PC-3 (cell line): ENCODE results near the gene NBAS. TPM values are rescaled to one million over a fixed set of nuclear protein-coding genes. Genes with fewer than 3 reads are reported as not detected.

ENCODE experiments used
- ATAC-seq: fragments of 200-7000 bp; cut with Tn5 transposase; 2 replicates; pipeline ENCODE4 v1.9.1; 2020; ENCODE audit warnings: mild to moderate bottlenecking, moderate library complexity
- BruUV-seq: library from RNA; stranded (reverse); fragments of 400-500 nt; replicated peaks from 2 replicates; lab custom pipeline; 2021; lab: Mats Ljungman, UMichigan
- CTCF ChIA-PET: fragments of 300-600 bp; sonication (Branson Sonifier 250); formaldehyde crosslinking; loops from one replicate; lab custom pipeline; 2022; ENCODE audit warnings: antibody characterized with exemption; lab: Charles Lee
- POLR2A ChIA-PET: fragments of 300-600 bp; sonication (Branson Sonifier 250); formaldehyde crosslinking; loops from one replicate; lab custom pipeline; 2022; ENCODE audit warnings: antibody characterized with exemption; ENCODE audit not compliant: unreplicated experiment; lab: Charles Lee
- DNase-seq: peaks from one replicate; pipeline ENCODE4 v3.0.0-alpha.2; 2015
- H2AFZ ChIP-seq: fragments of 300-600 bp; sonication (generic); 2 replicates; pipeline ENCODE4 v1.6.0; 2016; ENCODE audit warnings: antibody characterized with exemption, low read length
- H3F3A ChIP-seq: fragments of 300-600 bp; sonication (generic); one replicate; pipeline ENCODE4 v1.6.0; 2017; ENCODE audit warnings: antibody characterized with exemption, low read length, control low read depth, mild to moderate bottlenecking; ENCODE audit not compliant: unreplicated experiment
- H3K27ac ChIP-seq: fragments of 300-600 bp; sonication (generic); 2 replicates; pipeline ENCODE4 v1.5.1; 2016; ENCODE audit warnings: mild to moderate bottlenecking, low read length
- H3K27me3 ChIP-seq: fragments of 300-600 bp; sonication (generic); 2 replicates; pipeline ENCODE4 v1.6.1; 2016; ENCODE audit warnings: low read length, mixed read lengths
- H3K36me3 ChIP-seq: fragments of 300-600 bp; sonication (generic); 2 replicates; pipeline ENCODE4 v1.6.1; 2016; ENCODE audit warnings: low read depth, mixed run types, low read length, mixed read lengths
- H3K4me1 ChIP-seq: fragments of 300-600 bp; sonication (generic); 2 replicates; pipeline ENCODE4 v1.5.1; 2016; ENCODE audit warnings: low read length; ENCODE audit not compliant: insufficient read depth
- H3K4me2 ChIP-seq: fragments of 300-600 bp; sonication (generic); 2 replicates; pipeline ENCODE4 v1.6.0; 2016; ENCODE audit warnings: low read length
- H3K4me3 ChIP-seq: fragments of 300-600 bp; sonication (generic); 2 replicates; pipeline ENCODE4 v1.5.1; 2016; ENCODE audit warnings: mild to moderate bottlenecking, low read length, mixed read lengths
- H3K79me2 ChIP-seq: fragments of 300-600 bp; sonication (generic); 2 replicates; pipeline ENCODE4 v1.6.1; 2017; ENCODE audit warnings: low read length, mixed read lengths
- H3K9ac ChIP-seq: fragments of 300-600 bp; sonication (generic); 2 replicates; pipeline ENCODE4 v1.6.0; 2016; ENCODE audit warnings: mild to moderate bottlenecking, low read length
- H3K9me2 ChIP-seq: fragments of 300-600 bp; sonication (generic); replicated peaks from 2 replicates; pipeline ENCODE4 v1.6.1; 2016; ENCODE audit warnings: mixed run types, low read length, mixed read lengths
- H3K9me3 ChIP-seq: fragments of 300-600 bp; sonication (generic); 2 replicates; pipeline ENCODE4 v1.6.1; 2016; ENCODE audit warnings: low read length, mixed read lengths
- H4K20me1 ChIP-seq: fragments of 300-600 bp; sonication (generic); 2 replicates; pipeline ENCODE4 v1.6.1; 2016; ENCODE audit warnings: low read length, mixed read lengths
- EZH2 ChIP-seq: fragments of 300-600 bp; sonication (generic); IDR thresholded peaks from one replicate; pipeline ENCODE4 v1.6.1; 2017; ENCODE audit warnings: antibody characterized with exemption, mild to moderate bottlenecking, low read length; ENCODE audit not compliant: unreplicated experiment
- EZH2phosphoT487 ChIP-seq: fragments of 300-600 bp; sonication (generic); IDR thresholded peaks from 2 replicates; pipeline ENCODE4 v1.6.1; 2018; ENCODE audit warnings: mild to moderate bottlenecking, antibody characterized with exemption, low read length, borderline replicate concordance
- intact Hi-C: fragments of 100-400 bp; cut with micrococcal nuclease; formaldehyde crosslinking; loops from 2 replicates; pipeline ENCODE4 v1.9.0; 2023
- total RNA-seq: library from RNA; depleted of rRNA; stranded (reverse); fragments of >200 nt; gene quantifications from 2 replicates; pipeline ENCODE4 v1.2.3, GENCODE V29; 2014
- TF ChIP-seq, protein P1 (sequence below): fragments of 300-600 bp; sonication (generic); conservative IDR thresholded peaks from 2 replicates; pipeline ENCODE4 v1.5.1; 2017; ENCODE audit warnings: antibody characterized with exemption, low read depth, mild to moderate bottlenecking, low read length

Gene NBAS
- total RNA-seq, 1 experiment from 2014 or later: 37.2 TPM

DNA sequence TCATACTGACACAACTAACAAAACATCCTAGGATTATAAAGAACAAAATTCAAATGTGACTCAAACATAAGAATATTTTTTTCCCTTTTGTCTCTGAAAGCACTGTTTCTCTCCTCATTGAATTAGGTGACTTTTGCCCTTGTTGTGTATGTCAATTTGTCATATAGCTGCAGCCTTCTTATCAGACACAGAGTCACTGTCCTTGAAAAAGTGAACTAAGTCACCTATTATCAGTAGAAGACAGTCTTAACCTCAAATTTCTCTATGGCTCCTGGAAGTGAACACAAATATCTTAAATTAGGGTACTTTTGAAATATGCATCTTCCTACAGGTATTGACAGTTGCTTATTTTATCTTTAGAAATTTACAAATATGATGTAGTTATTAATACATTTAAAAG is 360.6 kb downstream of the NBAS start:
- Histone ChIP-seq H3K36me3 (no peaks in the 10 kb centered on the region), H3K4me1 (peaks cover 28% of the 10 kb centered on the region), H3K79me2 (no peaks in the 10 kb centered on the region), H3K27me3 (no peaks in the 10 kb centered on the region), H3F3A (no peaks in the 10 kb centered on the region), H3K9me3 (no peaks in the 10 kb centered on the region), H3K9ac (no peak overlapping the region), H3K27ac (no peak overlapping the region), H3K4me2 (no peak overlapping the region), H3K9me2 (no peaks in the 10 kb centered on the region), H4K20me1 (no peaks in the 10 kb centered on the region), H2AFZ (no peak overlapping the region), H3K4me3 (no peak overlapping the region)
- no peak for DNase-seq
- ChIA-PET CTCF (no interaction called here), POLR2A (no interaction called here)
- TF ChIP-seq EZH2phosphoT487 (no peak), EZH2 (no peak)
- TF ChIP-seq, protein P1, sequence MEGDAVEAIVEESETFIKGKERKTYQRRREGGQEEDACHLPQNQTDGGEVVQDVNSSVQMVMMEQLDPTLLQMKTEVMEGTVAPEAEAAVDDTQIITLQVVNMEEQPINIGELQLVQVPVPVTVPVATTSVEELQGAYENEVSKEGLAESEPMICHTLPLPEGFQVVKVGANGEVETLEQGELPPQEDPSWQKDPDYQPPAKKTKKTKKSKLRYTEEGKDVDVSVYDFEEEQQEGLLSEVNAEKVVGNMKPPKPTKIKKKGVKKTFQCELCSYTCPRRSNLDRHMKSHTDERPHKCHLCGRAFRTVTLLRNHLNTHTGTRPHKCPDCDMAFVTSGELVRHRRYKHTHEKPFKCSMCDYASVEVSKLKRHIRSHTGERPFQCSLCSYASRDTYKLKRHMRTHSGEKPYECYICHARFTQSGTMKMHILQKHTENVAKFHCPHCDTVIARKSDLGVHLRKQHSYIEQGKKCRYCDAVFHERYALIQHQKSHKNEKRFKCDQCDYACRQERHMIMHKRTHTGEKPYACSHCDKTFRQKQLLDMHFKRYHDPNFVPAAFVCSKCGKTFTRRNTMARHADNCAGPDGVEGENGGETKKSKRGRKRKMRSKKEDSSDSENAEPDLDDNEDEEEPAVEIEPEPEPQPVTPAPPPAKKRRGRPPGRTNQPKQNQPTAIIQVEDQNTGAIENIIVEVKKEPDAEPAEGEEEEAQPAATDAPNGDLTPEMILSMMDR: no peak
- intact Hi-C loops: no loop called here
- ATAC-seq: no peak
- BruUV-seq: no TSS peak

DNA sequence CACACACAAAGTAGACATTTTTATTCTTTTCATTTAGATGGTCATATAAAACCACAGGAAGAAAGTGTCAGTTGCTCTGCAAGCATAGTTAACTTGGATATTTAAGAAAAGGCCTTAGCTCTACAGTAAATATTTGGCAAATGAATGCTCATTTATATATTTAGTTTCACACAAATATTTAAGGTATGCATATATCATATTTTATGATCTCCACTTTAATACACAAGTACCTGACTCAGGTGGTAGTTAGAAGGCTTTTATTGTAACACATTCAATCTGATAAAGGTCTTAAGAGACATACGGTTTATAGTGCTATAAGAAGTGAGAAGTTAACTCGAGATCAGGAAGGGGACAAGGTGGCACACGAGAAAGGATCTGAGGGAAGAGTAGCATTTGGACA is 363.1 kb downstream of the NBAS start:
- CTCF ChIA-PET: no interaction called here

DNA sequence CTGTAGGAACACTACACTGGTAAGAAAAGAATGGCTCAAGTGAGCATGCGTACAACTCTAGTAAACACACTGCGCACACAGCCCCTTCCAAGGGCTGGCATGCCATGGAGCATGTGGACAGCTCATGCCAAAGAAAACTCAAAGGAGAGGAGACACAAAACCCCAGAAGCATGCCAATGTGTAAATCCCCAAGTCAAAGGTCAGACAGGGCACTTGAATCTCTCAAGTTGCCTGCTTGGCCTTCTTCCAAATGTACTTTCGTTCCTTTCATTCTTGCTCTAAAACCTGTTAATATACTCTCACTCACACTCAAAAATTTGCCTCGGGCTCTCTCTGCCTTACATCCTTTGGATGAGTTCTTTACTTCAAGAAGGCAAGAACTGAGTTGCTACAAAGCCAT is 365.3 kb downstream of the NBAS start:
- Histone ChIP-seq H3F3A (no peaks in the 10 kb centered on the region), H3K36me3 (no peaks in the 10 kb centered on the region), H3K27ac (no peak overlapping the region), H2AFZ (no peak overlapping the region), H3K9me3 (no peaks in the 10 kb centered on the region), H3K4me2 (no peak overlapping the region), H4K20me1 (no peaks in the 10 kb centered on the region), H3K4me1 (peaks cover 35% of the 10 kb centered on the region), H3K27me3 (no peaks in the 10 kb centered on the region), H3K9ac (no peak overlapping the region), H3K9me2 (no peaks in the 10 kb centered on the region), H3K4me3 (no peak overlapping the region), H3K79me2 (no peaks in the 10 kb centered on the region)
- intact Hi-C loops: no loop called here
- ATAC-seq (no peak), DNase-seq (peak; percentile 42)
- TF ChIP-seq, protein P1: no peak
- TF ChIP-seq EZH2phosphoT487: no peak
- no peak for TF ChIP-seq EZH2
- ChIA-PET CTCF (no interaction called here), POLR2A (no interaction called here)
- BruUV-seq: no TSS peak

More for the DNA sequence above, 363.1 kb downstream of the NBAS start:
- H4K20me1 ChIP-seq: no peaks in the 10 kb centered on the region
- peak overlapping the region; percentile 12; the same call in 1 of the 2 replicates for H3K4me2 ChIP-seq
- ATAC-seq (peak; percentile 88), DNase-seq (peak; percentile 68)
- H3K9me2 ChIP-seq: no peaks in the 10 kb centered on the region
- peaks cover 28% of the 10 kb centered on the region for H3K4me1 ChIP-seq
- no peaks in the 10 kb centered on the region for H3K36me3 ChIP-seq
- H3K4me3 ChIP-seq: no peak overlapping the region
- H3K27me3 ChIP-seq: no peaks in the 10 kb centered on the region
- POLR2A ChIA-PET: no interaction called here
- H3K79me2 ChIP-seq: no peaks in the 10 kb centered on the region
- BruUV-seq: no TSS peak
- H2AFZ ChIP-seq: no peak overlapping the region
- no peaks in the 10 kb centered on the region for H3K9me3 ChIP-seq
- no peaks in the 10 kb centered on the region for H3F3A ChIP-seq
- H3K9ac ChIP-seq: no peak overlapping the region
- peak overlapping the region; percentile 31 for H3K27ac ChIP-seq
- intact Hi-C loops: no loop called here
- TF ChIP-seq, protein P1: no peak
- TF ChIP-seq EZH2phosphoT487 (no peak), EZH2 (no peak)
